NCI-H1417 treated with DMSO at 0.1 percent for 48 hours (cell line): ENCODE measurements around the gene HIPK2.

Experiments used
- DNase-seq: peaks from one replicate; lab custom pipeline; 2025; lab: John Stamatoyannopoulos, UW

HIPK2 gene

GRCh38 chr7:139735466-139735865 is 42.3 kb downstream of the HIPK2 start:
- DNase-seq = no peak

- no peak for DNase-seq
Measured at GRCh38 chr7:139734395-139734794, 43.4 kb downstream of the HIPK2 start.

- no peak for DNase-seq
Measured at GRCh38 chr7:139733751-139734150, 44.0 kb downstream of the HIPK2 start.

- DNase-seq = no peak
Measured at GRCh38 chr7:139732471-139733167, 45.2 kb downstream of the HIPK2 start.

- no peak for DNase-seq
Measured at GRCh38 chr7:139731802-139732470, 45.9 kb downstream of the HIPK2 start.

GRCh38 chr7:139730746-139731612 is 46.8 kb downstream of the HIPK2 start:
- no peak for DNase-seq

GRCh38 chr7:139728203-139728602 is 49.6 kb downstream of the HIPK2 start:
- no peak for DNase-seq

GRCh38 chr7:139727151-139727705 is 50.6 kb downstream of the HIPK2 start:
- no peak for DNase-seq

- no peak for DNase-seq
Measured at GRCh38 chr7:139726485-139726869, 51.3 kb downstream of the HIPK2 start.

GRCh38 chr7:139725858-139726484 is 51.8 kb downstream of the HIPK2 start:
- no peak for DNase-seq

GRCh38 chr7:139725077-139725476 is 52.7 kb downstream of the HIPK2 start:
- DNase-seq = no peak

GRCh38 chr7:139722604-139723003 is 55.2 kb downstream of the HIPK2 start:
- no peak for DNase-seq

GRCh38 chr7:139721821-139722220 is 56.0 kb downstream of the HIPK2 start:
- no peak for DNase-seq

- no peak for DNase-seq
Measured at GRCh38 chr7:139721417-139721816, 56.4 kb downstream of the HIPK2 start.

GRCh38 chr7:139720705-139721231 is 57.0 kb downstream of the HIPK2 start:
- no peak for DNase-seq

GRCh38 chr7:139720186-139720585 is 57.6 kb downstream of the HIPK2 start:
- no peak for DNase-seq

GRCh38 chr7:139718859-139719258 is 58.9 kb downstream of the HIPK2 start:
- no peak for DNase-seq

- DNase-seq = no peak
Measured at GRCh38 chr7:139718141-139718540, 59.7 kb downstream of the HIPK2 start.

- no peak for DNase-seq
Measured at GRCh38 chr7:139716156-139716942, 61.4 kb downstream of the HIPK2 start.

GRCh38 chr7:139715194-139715815 is 62.5 kb downstream of the HIPK2 start:
- DNase-seq = no peak
